ENCODE data around the gene IL18RAP. TPM values are rescaled to one million over a fixed set of nuclear protein-coding genes. Genes with fewer than 3 reads are reported as not detected.

Gene IL18RAP
- total RNA-seq, 1 experiment from 2014 or later: not detected

DNA sequence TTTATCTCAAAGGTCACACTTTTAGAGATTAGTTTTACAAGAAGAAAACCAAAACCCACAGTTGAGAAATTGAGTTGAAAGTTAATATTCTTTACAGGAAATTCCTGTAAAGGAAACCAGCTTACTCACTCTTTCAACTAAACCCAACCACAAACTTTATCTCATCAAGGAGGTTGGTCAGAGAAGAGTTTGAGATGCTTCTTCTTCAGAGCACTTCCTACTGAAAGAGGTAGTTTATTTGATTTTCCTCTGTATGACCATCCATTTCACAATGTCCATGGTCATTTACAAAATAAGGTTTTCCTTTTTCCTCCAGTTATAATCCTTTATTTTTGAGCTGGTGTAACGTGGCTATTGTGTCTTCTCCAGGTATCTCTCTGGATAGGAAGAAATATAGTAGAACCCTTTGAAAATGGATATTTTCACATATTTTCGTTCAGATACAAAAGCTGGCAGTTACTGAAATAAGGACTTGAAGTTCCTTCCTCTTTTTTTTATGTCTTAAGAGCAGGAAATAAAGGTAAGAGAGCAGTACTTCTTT lies 4.5 kb upstream of the IL18RAP start:
- TF ChIP-seq, protein P1, sequence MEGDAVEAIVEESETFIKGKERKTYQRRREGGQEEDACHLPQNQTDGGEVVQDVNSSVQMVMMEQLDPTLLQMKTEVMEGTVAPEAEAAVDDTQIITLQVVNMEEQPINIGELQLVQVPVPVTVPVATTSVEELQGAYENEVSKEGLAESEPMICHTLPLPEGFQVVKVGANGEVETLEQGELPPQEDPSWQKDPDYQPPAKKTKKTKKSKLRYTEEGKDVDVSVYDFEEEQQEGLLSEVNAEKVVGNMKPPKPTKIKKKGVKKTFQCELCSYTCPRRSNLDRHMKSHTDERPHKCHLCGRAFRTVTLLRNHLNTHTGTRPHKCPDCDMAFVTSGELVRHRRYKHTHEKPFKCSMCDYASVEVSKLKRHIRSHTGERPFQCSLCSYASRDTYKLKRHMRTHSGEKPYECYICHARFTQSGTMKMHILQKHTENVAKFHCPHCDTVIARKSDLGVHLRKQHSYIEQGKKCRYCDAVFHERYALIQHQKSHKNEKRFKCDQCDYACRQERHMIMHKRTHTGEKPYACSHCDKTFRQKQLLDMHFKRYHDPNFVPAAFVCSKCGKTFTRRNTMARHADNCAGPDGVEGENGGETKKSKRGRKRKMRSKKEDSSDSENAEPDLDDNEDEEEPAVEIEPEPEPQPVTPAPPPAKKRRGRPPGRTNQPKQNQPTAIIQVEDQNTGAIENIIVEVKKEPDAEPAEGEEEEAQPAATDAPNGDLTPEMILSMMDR (IDR thresholded peaks at IDR 0.05; ENCODE audit: insufficient read depth in 1 of 2, low read depth in 1 of 2, low read length in 1 of 2, severe bottlenecking in 1 of 2, unreplicated experiment in 1 of 2): no peak
- DNase-seq: no peak
- Histone ChIP-seq H3K4me1 (no peaks in the 10 kb centered on the region), H3K36me3 (ENCODE audit: control insufficient read depth, insufficient read depth, low read length) (no peaks in the 10 kb centered on the region), H3K4me3 (ENCODE audit: low read depth, low read length) (no peak overlapping the region), H3K27me3 (replicated peaks; ENCODE audit: control insufficient read depth, insufficient read depth, low read length) (peaks cover 2% of the 10 kb centered on the region; the same call in 1 of the 2 replicates), H3K9me3 (no peaks in the 10 kb centered on the region)
- ChIA-PET CTCF (no interaction called here), POLR2A (no interaction called here)
- no peaks in the 10 kb centered on the region for H3K36me3 Mint-ChIP-seq (ENCODE audit: insufficient read depth, unreplicated experiment)
- H3K9me3 Mint-ChIP-seq (ENCODE audit: unreplicated experiment): no peaks in the 10 kb centered on the region
- H3K27ac Mint-ChIP-seq (ENCODE audit: unreplicated experiment): no peak overlapping the region
- no peaks in the 10 kb centered on the region for H3K4me1 Mint-ChIP-seq (ENCODE audit: low read depth, unreplicated experiment)
- H3K27me3 Mint-ChIP-seq (ENCODE audit: insufficient read depth, unreplicated experiment): peaks cover 21% of the 10 kb centered on the region
- no peak overlapping the region for H3K4me3 Mint-ChIP-seq (ENCODE audit: unreplicated experiment)
- BruUV-seq (replicated peaks): no TSS peak
- intact Hi-C loops (cut with micrococcal nuclease; ENCODE audit: unreplicated experiment): no loop called here

DNA sequence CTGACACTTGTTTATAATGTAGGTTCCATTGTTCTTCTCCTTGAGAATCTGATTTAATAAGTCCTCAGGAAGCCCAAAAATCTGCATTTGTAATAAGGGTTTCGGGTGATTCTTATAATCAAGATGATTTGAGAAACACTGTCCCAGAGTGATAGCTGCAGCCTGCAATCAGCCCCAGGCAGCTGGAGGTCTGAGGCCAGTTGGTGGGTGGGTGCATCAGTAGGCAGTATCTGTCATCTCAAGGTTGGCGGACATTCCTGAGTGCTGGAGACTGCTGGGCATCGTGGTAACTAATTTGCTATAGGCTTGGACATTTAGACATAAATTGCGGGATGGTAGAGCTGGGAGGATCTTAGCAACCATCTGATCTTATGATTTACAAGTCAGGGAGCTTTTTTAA lies 2.7 kb upstream of the IL18RAP start:
- Histone ChIP-seq H3K9me3 (no peaks in the 10 kb centered on the region), H3K4me1 (no peaks in the 10 kb centered on the region), H3K27me3 (replicated peaks; ENCODE audit: control insufficient read depth, insufficient read depth, low read length) (peaks cover 2% of the 10 kb centered on the region; the same call in 1 of the 2 replicates), H3K4me3 (ENCODE audit: low read depth, low read length) (no peak overlapping the region), H3K36me3 (ENCODE audit: control insufficient read depth, insufficient read depth, low read length) (no peaks in the 10 kb centered on the region)
- Mint-ChIP-seq H3K4me3 (ENCODE audit: unreplicated experiment) (no peak overlapping the region), H3K27ac (ENCODE audit: unreplicated experiment) (no peak overlapping the region), H3K36me3 (ENCODE audit: insufficient read depth, unreplicated experiment) (no peaks in the 10 kb centered on the region), H3K4me1 (ENCODE audit: low read depth, unreplicated experiment) (no peaks in the 10 kb centered on the region), H3K27me3 (ENCODE audit: insufficient read depth, unreplicated experiment) (peaks cover 18% of the 10 kb centered on the region), H3K9me3 (ENCODE audit: unreplicated experiment) (no peaks in the 10 kb centered on the region)
- no peak for DNase-seq
- TF ChIP-seq, protein P1 (IDR thresholded peaks at IDR 0.05; ENCODE audit: insufficient read depth in 1 of 2, low read depth in 1 of 2, low read length in 1 of 2, severe bottlenecking in 1 of 2, unreplicated experiment in 1 of 2): no peak
- intact Hi-C loops (cut with micrococcal nuclease; ENCODE audit: unreplicated experiment): no loop called here
- POLR2A ChIA-PET: no interaction called here
- CTCF ChIA-PET: no interaction called here
- no TSS peak for BruUV-seq (replicated peaks)

DNA sequence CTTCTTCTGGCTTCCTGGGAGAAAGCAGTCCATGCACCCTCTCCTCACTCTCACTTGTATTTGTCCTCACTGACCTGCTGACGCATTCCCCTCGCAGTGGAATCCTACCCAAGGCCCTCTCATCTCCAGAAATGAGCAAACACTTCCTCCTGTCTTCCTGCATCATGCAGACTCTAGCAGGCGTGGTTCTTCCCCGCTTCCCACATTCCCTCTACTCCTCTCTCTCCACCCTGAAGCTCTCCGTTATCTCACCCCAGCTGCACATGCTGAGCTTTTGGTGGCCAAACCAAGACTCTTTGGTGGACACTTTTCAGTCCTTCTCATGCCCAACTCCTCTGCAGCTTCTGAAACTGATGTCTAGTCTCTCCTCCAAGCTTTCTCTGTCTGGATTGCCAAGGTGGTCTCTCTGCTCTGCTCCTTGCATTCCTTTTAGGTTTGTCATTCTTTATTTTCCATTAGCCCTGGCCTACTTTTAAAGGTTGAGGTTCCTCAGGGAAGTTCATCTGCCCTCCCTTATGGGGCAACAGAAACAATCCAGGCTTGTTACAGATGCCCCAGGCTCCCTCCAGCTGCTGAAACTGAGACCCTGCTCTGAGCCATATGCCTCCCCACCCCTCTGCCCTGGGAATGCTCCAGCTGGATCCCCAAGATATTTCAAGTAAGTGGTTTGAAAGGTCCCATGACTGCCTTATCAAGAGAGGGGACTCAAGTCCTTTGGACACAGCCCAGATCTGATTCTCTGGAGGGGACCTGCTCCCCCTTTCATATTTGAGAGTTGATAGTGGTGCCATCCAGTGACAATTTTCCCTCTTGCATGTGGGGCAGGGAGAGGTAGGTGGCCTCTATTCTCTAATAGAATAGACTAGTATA lies 835 bp upstream of the IL18RAP start:
- Histone ChIP-seq H3K36me3 (ENCODE audit: control insufficient read depth, insufficient read depth, low read length) (no peaks in the 10 kb centered on the region), H3K4me1 (no peaks in the 10 kb centered on the region), H3K27me3 (replicated peaks; ENCODE audit: control insufficient read depth, insufficient read depth, low read length) (peaks cover 2% of the 10 kb centered on the region; the same call in 1 of the 2 replicates), H3K4me3 (ENCODE audit: low read depth, low read length) (no peak overlapping the region), H3K9me3 (no peaks in the 10 kb centered on the region)
- DNase-seq: no peak
- Mint-ChIP-seq H3K4me1 (ENCODE audit: low read depth, unreplicated experiment) (no peaks in the 10 kb centered on the region), H3K9me3 (ENCODE audit: unreplicated experiment) (no peaks in the 10 kb centered on the region), H3K4me3 (ENCODE audit: unreplicated experiment) (no peak overlapping the region), H3K36me3 (ENCODE audit: insufficient read depth, unreplicated experiment) (no peaks in the 10 kb centered on the region), H3K27ac (ENCODE audit: unreplicated experiment) (no peak overlapping the region), H3K27me3 (ENCODE audit: insufficient read depth, unreplicated experiment) (peaks cover 22% of the 10 kb centered on the region)
- no TSS peak for BruUV-seq (replicated peaks)
- ChIA-PET CTCF (no interaction called here), POLR2A (no interaction called here)
- TF ChIP-seq, protein P1 (IDR thresholded peaks at IDR 0.05; ENCODE audit: insufficient read depth in 1 of 2, low read depth in 1 of 2, low read length in 1 of 2, severe bottlenecking in 1 of 2, unreplicated experiment in 1 of 2): no peak
- intact Hi-C loops (cut with micrococcal nuclease; ENCODE audit: unreplicated experiment): no loop called here

All from Caco-2 (cell line).